ENCODE data around the gene MAPK8IP3.

MAPK8IP3 gene

GRCh38 chr16:1751946-1752345 is 46.0 kb downstream of the MAPK8IP3 start:
- no peaks in the 10 kb centered on the region for H4K20me1 ChIP-seq (ENCODE audit: low read depth, low read length)
- no peak overlapping the region for H3K27ac ChIP-seq (ENCODE audit: low read depth, low read length)
- no peak overlapping the region for H3K4me2 ChIP-seq (ENCODE audit: low read depth, low read length, poor library complexity, severe bottlenecking)
- TF ChIP-seq CTCF (IDR thresholded peaks at IDR 0.05; ENCODE audit: insufficient read depth, low read length, poor library complexity, severe bottlenecking) (no peak), EZH2phosphoT487 (conservative IDR thresholded peaks at IDR 0.05; ENCODE audit: low read length) (no peak)
- no peaks in the 10 kb centered on the region for H3K9me3 ChIP-seq (ENCODE audit: insufficient read depth, low read length)
- H3K27me3 ChIP-seq (ENCODE audit: low read length), result no peaks in the 10 kb centered on the region
- no peaks in the 10 kb centered on the region for H3K79me2 ChIP-seq (ENCODE audit: insufficient read depth, low read length)
- no peaks in the 10 kb centered on the region for H3F3A ChIP-seq (ENCODE audit: insufficient read depth)
- H3K4me3 ChIP-seq (ENCODE audit: insufficient read depth, low read length, poor library complexity, severe bottlenecking), result no peak overlapping the region
- no peak overlapping the region for H3K9ac ChIP-seq (ENCODE audit: low read length)
- no peaks in the 10 kb centered on the region for H3K36me3 ChIP-seq (ENCODE audit: low read length)
- H3K9me2 ChIP-seq (replicated peaks; ENCODE audit: insufficient read depth, low read length), result no peaks in the 10 kb centered on the region
- no peak overlapping the region for H2AFZ ChIP-seq (ENCODE audit: low read depth, low read length, severe bottlenecking)

GRCh38 chr16:1752853-1753252 is 46.9 kb downstream of the MAPK8IP3 start:
- Histone ChIP-seq H2AFZ (ENCODE audit: low read depth, low read length, severe bottlenecking) (no peak overlapping the region), H4K20me1 (ENCODE audit: low read depth, low read length) (no peaks in the 10 kb centered on the region), H3K9me2 (replicated peaks; ENCODE audit: insufficient read depth, low read length) (no peaks in the 10 kb centered on the region), H3F3A (ENCODE audit: insufficient read depth) (no peaks in the 10 kb centered on the region), H3K4me3 (ENCODE audit: insufficient read depth, low read length, poor library complexity, severe bottlenecking) (no peak overlapping the region), H3K9ac (ENCODE audit: low read length) (no peak overlapping the region), H3K79me2 (ENCODE audit: insufficient read depth, low read length) (no peaks in the 10 kb centered on the region), H3K27me3 (ENCODE audit: low read length) (no peaks in the 10 kb centered on the region), H3K9me3 (ENCODE audit: insufficient read depth, low read length) (no peaks in the 10 kb centered on the region), H3K36me3 (ENCODE audit: low read length) (no peaks in the 10 kb centered on the region), H3K27ac (ENCODE audit: low read depth, low read length) (no peak overlapping the region), H3K4me2 (ENCODE audit: low read depth, low read length, poor library complexity, severe bottlenecking) (no peak overlapping the region)
- TF ChIP-seq CTCF (IDR thresholded peaks at IDR 0.05; ENCODE audit: insufficient read depth, low read length, poor library complexity, severe bottlenecking), result no peak
- no peak for TF ChIP-seq EZH2phosphoT487 (conservative IDR thresholded peaks at IDR 0.05; ENCODE audit: low read length)

GRCh38 chr16:1754204-1754603 is 48.2 kb downstream of the MAPK8IP3 start:
- TF ChIP-seq CTCF (IDR thresholded peaks at IDR 0.05; ENCODE audit: insufficient read depth, low read length, poor library complexity, severe bottlenecking) (no peak), EZH2phosphoT487 (conservative IDR thresholded peaks at IDR 0.05; ENCODE audit: low read length) (no peak)
- Histone ChIP-seq H3K4me2 (ENCODE audit: low read depth, low read length, poor library complexity, severe bottlenecking) (no peak overlapping the region), H3K9me2 (replicated peaks; ENCODE audit: insufficient read depth, low read length) (no peaks in the 10 kb centered on the region), H3K79me2 (ENCODE audit: insufficient read depth, low read length) (no peaks in the 10 kb centered on the region), H3K27ac (ENCODE audit: low read depth, low read length) (no peak overlapping the region), H3K9me3 (ENCODE audit: insufficient read depth, low read length) (no peaks in the 10 kb centered on the region), H4K20me1 (ENCODE audit: low read depth, low read length) (no peaks in the 10 kb centered on the region), H3K36me3 (ENCODE audit: low read length) (no peaks in the 10 kb centered on the region), H3F3A (ENCODE audit: insufficient read depth) (no peaks in the 10 kb centered on the region), H3K27me3 (ENCODE audit: low read length) (no peaks in the 10 kb centered on the region), H2AFZ (ENCODE audit: low read depth, low read length, severe bottlenecking) (no peak overlapping the region), H3K9ac (ENCODE audit: low read length) (no peak overlapping the region), H3K4me3 (ENCODE audit: insufficient read depth, low read length, poor library complexity, severe bottlenecking) (no peak overlapping the region)

Data from SU-DHL-6 (cell line).